ENCODE data around the gene NIPSNAP3A. TPM values are rescaled to one million over a fixed set of nuclear protein-coding genes. Genes with fewer than 3 reads are reported as not detected.

Gene NIPSNAP3A
- total RNA-seq, 1 experiment from 2014 or later, result 6.9 TPM

DNA sequence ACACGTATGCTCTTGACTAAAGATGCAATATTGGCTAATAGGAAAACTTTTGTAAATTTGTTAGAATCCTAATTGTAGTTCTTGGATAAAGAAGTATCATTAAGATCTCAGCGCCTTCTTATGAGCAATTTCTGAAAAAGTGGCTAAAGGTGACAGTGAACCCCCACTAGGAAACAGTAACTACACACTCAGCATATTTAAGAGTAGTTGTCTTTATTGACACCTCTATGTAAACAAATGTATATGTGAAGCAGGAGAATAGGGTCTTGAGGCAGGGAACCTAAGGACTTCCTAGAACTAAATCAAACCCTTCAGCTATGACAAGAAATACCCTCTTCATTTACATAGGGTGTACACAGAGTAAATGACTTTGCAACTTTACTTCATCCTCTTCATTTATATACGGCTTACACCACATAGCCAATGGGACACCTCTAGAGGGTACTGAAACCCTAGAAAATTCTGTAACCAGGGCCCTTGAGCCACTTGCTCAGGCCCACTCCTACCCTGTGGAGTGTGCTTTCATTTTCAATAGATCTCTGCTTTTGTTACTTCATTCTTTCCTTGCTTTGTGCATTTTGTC is 2.8 kb downstream of the NIPSNAP3A start:
- Histone ChIP-seq H3K4me2 (ENCODE audit: low read length) (no peak overlapping the region), H3K27ac (ENCODE audit: low read depth, low read length) (no peak overlapping the region), H4K20me1 (ENCODE audit: insufficient read depth) (no peaks in the 10 kb centered on the region), H3K9ac (ENCODE audit: low read length) (no peak overlapping the region), H3K79me2 (ENCODE audit: insufficient read depth, low read length) (no peaks in the 10 kb centered on the region), H3K9me2 (ENCODE audit: insufficient read depth) (no peaks in the 10 kb centered on the region), H3K9me3 (ENCODE audit: control insufficient read depth in 1 of 2, insufficient read depth in 1 of 2, low read depth in 1 of 2, low read length in 2 of 2) (no peaks in the 10 kb centered on the region), H3K27me3 (ENCODE audit: insufficient read depth, low read length) (no peaks in the 10 kb centered on the region), H3K4me1 (ENCODE audit: control insufficient read depth in 1 of 2, insufficient read depth in 2 of 2, low read length in 2 of 2) (peaks cover 3 to 10% of the 10 kb centered on the region in 2 experiments; a peak in 3 of 4 replicates), H3K36me3 (ENCODE audit: control insufficient read depth in 1 of 2, insufficient read depth in 2 of 2, low read length in 2 of 2) (no peaks in the 10 kb centered on the region), H2AFZ (ENCODE audit: low read depth, low read length, poor library complexity, severe bottlenecking) (no peak overlapping the region), H3K4me3 (replicated peaks in 1 of 2; ENCODE audit: low read depth in 1 of 2, low read length in 2 of 2) (no peak overlapping the region)
- intact Hi-C loops (cut with micrococcal nuclease), result no loop called here
- TF ChIP-seq TCF7L2 (IDR thresholded peaks at IDR 0.05; ENCODE audit: borderline replicate concordance, extremely low read depth, insufficient read depth, insufficient read length), result no peak
- TF ChIP-seq, protein P1, sequence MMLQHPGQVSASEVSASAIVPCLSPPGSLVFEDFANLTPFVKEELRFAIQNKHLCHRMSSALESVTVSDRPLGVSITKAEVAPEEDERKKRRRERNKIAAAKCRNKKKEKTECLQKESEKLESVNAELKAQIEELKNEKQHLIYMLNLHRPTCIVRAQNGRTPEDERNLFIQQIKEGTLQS (IDR thresholded peaks at IDR 0.05), result no peak
- TF ChIP-seq POLR2AphosphoS5 (IDR thresholded peaks at IDR 0.05; ENCODE audit: low read depth, low read length), result no peak
- no peak for TF ChIP-seq JUND (IDR thresholded peaks at IDR 0.05)
- no peak for TF ChIP-seq SP1 (IDR thresholded peaks at IDR 0.05; ENCODE audit: low read depth)
- no peak for TF ChIP-seq ELF1 (IDR thresholded peaks at IDR 0.05; ENCODE audit: borderline replicate concordance, low read depth)
- TF ChIP-seq EGR1 (IDR thresholded peaks at IDR 0.05; ENCODE audit: low read depth), result no peak
- no peak for TF ChIP-seq RAD21 (IDR thresholded peaks at IDR 0.05; ENCODE audit: low read depth)
- TF ChIP-seq CBX3 (IDR thresholded peaks at IDR 0.05; ENCODE audit: low read depth), result no peak
- TF ChIP-seq POLR2A (IDR thresholded peaks at IDR 0.05; ENCODE audit: borderline replicate concordance, extremely low read depth, insufficient read depth, insufficient read length), result no peak
- TF ChIP-seq, protein P2, sequence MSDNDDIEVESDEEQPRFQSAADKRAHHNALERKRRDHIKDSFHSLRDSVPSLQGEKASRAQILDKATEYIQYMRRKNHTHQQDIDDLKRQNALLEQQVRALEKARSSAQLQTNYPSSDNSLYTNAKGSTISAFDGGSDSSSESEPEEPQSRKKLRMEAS (IDR thresholded peaks at IDR 0.05), result no peak
- TF ChIP-seq, protein P3, sequence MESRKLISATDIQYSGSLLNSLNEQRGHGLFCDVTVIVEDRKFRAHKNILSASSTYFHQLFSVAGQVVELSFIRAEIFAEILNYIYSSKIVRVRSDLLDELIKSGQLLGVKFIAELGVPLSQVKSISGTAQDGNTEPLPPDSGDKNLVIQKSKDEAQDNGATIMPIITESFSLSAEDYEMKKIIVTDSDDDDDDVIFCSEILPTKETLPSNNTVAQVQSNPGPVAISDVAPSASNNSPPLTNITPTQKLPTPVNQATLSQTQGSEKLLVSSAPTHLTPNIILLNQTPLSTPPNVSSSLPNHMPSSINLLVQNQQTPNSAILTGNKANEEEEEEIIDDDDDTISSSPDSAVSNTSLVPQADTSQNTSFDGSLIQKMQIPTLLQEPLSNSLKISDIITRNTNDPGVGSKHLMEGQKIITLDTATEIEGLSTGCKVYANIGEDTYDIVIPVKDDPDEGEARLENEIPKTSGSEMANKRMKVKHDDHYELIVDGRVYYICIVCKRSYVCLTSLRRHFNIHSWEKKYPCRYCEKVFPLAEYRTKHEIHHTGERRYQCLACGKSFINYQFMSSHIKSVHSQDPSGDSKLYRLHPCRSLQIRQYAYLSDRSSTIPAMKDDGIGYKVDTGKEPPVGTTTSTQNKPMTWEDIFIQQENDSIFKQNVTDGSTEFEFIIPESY (IDR thresholded peaks at IDR 0.05; ENCODE audit: extremely low read depth, insufficient replicate concordance, low read length), result no peak
- TF ChIP-seq EZH2 (IDR thresholded peaks at IDR 0.05), result no peak
- no peak for TF ChIP-seq ZNF274 (IDR thresholded peaks at IDR 0.05; ENCODE audit: low read depth, low read length)
- POLR2A ChIA-PET, result no interaction called here
- CTCF ChIA-PET, result no interaction called here
- ATAC-seq, result no peak
- no TSS peak for BruUV-seq (replicated peaks)
- DNase-seq (ENCODE audit: low read depth, low spot score), result no peak
- RAD21 ChIA-PET (ENCODE audit: low non-redundant PET in 1 of 2, low total read pairs in 2 of 2, uncharacterized antibody in 2 of 2, unreplicated experiment in 2 of 2), result no interaction called here

Measured in HCT116 (cell line).